GM19193 (cell line): ENCODE data around the gene TTC7B.

ENCODE experiments used
- POLR2A ChIP-seq: IDR thresholded peaks from 4 replicates; pipeline ENCODE4 v1.6.1; 2011; ENCODE audit not compliant: insufficient read depth, insufficient read length; ENCODE audit errors: extremely low read depth

Gene TTC7B

GRCh38 chr14:90643982-90644670 is 172.1 kb downstream of the TTC7B start:
- no peak for TF ChIP-seq POLR2A

- TF ChIP-seq POLR2A: no peak
Observed at GRCh38 chr14:90642244-90642717, 173.9 kb downstream of the TTC7B start.

DNA sequence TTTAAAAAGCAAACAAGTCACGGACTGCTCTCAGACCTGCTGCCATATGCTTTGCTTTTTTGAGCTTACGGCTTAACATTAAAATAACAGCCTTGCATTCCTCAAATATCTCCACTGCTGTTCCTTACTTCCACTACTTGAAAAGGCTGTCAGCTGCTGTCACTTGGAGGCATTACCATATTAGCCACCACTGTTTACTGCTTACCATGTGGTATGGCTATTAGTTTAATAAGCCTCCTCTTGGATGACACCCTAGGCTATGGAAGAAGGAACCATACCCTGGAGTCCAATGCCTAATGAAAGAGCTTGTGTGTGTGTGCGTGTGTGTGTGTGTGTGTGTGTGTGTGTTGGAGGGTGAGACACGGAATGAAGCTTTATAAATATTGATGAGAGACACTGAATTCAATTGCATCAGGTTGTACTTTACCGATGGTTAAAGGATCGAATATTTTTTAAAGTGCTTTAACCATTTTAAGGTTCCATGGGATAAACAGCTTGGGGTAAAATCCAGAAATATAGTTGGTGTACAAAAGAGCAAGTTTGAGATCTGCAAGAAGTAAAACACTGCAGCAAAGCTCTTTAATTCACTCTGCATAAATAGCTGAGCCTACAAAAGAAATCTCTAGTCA is 174.5 kb downstream of the TTC7B start:
- TF ChIP-seq POLR2A: no peak

GRCh38 chr14:90641168-90641567 is 175.1 kb downstream of the TTC7B start:
- no peak for TF ChIP-seq POLR2A

DNA sequence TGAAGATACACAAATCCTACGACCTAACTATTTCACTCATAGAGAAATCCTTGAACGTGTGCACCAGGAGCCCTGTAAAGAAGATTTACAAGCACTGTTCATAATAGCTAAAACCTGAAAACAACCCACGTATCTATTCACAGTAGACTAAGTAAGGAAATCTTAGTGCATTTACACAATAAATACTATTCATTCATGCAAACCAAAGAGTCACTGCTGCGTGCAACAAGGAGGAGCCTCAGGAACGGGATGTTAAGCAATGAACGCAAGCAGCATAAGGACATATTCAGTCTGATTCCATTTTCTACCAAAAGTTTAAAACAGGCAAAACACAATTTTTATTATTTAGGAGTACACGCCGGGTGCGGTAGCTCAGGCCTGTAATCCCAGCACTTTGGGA is 176.6 kb downstream of the TTC7B start:
- TF ChIP-seq POLR2A: no peak

DNA sequence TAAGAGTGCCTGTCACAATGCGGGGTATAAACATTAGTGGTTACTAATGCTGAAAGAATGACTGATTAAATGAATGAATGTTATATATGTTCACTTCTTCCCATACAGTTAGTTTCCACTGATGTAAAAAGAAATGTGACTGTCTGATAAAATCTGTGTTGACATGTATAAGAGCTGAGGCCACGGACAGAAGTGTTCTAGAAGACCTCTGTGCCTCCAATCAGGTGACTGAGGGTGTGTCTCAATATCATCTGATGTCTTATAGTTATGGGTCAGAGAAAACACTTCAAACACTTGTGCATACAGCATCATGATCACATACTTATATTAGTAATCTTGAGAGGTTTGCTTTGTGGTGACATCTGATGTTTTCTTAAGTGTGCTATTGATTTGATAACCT is 183.4 kb downstream of the TTC7B start:
- no peak for TF ChIP-seq POLR2A

- TF ChIP-seq POLR2A: no peak
Observed at GRCh38 chr14:90632451-90632850, 183.8 kb downstream of the TTC7B start.

GRCh38 chr14:90630171-90630806 is 185.9 kb downstream of the TTC7B start:
- TF ChIP-seq POLR2A: no peak

DNA sequence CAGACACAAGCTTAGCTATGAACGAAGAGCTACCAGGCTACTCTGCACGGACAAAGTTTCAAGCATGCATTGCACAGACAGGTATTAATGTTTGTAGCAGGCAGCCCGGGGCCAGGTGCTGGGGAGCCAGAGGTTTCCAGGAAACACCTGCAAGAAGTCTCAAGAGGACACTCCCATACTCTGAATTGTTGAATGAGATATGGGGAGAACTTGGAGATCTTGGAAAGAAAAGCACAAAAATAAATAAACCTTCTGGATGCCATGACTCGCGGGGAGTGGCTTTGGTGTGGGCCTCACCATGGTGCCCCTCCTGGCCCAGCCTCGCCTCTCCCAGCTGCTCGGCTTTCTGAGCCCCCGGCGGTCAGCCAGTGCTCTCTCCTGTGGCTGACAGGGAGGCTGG is 186.8 kb downstream of the TTC7B start:
- TF ChIP-seq POLR2A: no peak

GRCh38 chr14:90628825-90629224 is 187.4 kb downstream of the TTC7B start:
- TF ChIP-seq POLR2A: no peak

DNA sequence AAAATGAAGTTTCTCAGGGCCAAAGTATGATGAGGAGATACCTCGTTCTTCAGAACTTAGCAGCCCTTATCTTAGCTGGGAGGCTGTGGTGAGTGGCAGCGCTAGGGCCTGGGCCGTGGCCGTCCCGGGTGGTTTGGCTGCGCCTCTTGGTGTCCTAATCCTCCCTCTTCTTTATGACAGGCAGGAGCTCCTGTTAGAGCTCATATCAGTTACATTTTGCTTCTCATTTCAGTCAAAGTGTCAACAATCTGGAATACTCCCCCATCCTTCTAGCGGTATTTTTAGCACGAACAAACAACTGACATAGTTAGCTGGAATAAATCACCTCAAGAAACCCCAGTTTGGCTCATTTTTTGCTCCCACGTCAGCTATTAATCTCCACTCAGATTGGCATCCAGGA is 188.8 kb downstream of the TTC7B start:
- TF ChIP-seq POLR2A: no peak

- TF ChIP-seq POLR2A: no peak
Observed at GRCh38 chr14:90626550-90626949, 189.7 kb downstream of the TTC7B start.

DNA sequence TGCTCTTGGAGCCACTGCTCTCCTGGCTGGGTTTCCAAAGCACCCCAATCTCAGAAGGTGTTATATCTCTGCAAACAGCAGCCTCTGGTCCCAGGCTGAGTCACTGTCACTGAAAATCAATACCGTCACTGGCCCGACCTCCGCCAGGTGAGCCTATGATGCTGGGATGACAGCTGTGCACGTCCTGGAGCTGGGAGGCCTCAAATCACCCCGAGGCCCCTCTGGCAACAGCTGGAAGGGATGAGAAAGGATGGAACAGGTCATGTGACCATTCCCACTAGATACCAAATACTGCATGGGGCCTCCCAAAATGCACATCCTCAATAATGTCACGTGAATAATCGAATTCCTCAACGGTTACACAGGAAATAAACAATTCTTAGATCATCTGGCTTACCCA is 190.8 kb downstream of the TTC7B start:
- no peak for TF ChIP-seq POLR2A

DNA sequence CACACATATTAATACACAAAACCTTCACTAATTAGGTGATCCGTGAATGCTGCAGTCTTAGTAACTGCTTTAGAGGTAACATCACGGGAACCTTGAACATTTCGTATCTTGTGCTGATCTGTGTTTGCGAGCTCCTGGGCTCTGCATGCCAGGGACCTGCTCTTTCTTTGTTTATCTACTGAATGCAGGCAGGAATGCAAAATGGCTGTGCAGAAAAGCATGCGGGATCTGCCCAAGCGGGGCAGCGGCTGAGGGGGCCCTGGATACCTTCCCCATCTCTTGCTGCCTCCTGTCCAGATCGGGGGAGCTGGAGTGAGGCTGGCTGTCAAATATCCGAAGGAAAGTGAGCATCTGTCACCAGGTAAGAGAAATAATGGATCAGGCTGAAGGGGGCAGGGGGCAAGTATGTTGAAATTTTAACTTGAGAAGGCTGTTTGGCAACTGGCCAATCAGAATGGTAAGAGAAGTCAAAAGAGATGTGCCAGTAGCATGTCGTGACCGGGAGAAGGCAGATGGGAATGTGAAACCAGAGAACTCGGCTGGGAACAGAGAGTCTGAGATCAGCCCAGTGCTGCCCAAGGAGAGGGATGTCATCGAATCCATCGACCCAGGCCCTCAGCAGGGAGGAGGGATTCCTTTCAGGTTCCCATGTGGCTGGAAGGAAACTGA is 191.4 kb downstream of the TTC7B start:
- no peak for TF ChIP-seq POLR2A

GRCh38 chr14:90624227-90624626 is 192.0 kb downstream of the TTC7B start:
- TF ChIP-seq POLR2A: no peak
